Medulla oblongata (tissue), 1 donor: ENCODE measurements around the gene APOE.
"Not testable (repeated sequence)": the region's sequence is repeated elsewhere in the genome, so short reads cannot be mapped to it uniquely, and the experiment has no call there.

Experiments used
- DNase-seq: peaks from one replicate; pipeline ENCODE4 v3.0.0-alpha.2; 2015; ENCODE audit errors: extremely low spot score

APOE gene

GRCh38 chr19:44905437-44906160, at the start of gene APOE:
Gene APOE, plus strand, starts transcription at chr19:44905796. Its CDS starts 829 bp downstream, at chr19:44906625.
- DNase-seq = peak; percentile 88

GRCh38 chr19:44856421-44857083, 49.0 kb upstream of the APOE start:
- DNase-seq = peak; percentile 61

GRCh38 chr19:44857837-44858236, 47.8 kb upstream of the APOE start:
- no peak for DNase-seq

- DNase-seq = not testable (repeated sequence)
Measured at GRCh38 chr19:44861576-44861975, 44.0 kb upstream of the APOE start.

- DNase-seq = no peak
Measured at GRCh38 chr19:44863990-44864389, 41.6 kb upstream of the APOE start.

GRCh38 chr19:44865196-44865767, 40.3 kb upstream of the APOE start:
- peak; percentile 25 for DNase-seq

- DNase-seq = no peak
Measured at GRCh38 chr19:44866664-44867063, 38.9 kb upstream of the APOE start.

GRCh38 chr19:44867578-44867977, 38.0 kb upstream of the APOE start:
- no peak for DNase-seq

- peak; percentile 40 for DNase-seq
Measured at GRCh38 chr19:44869733-44870470, 35.7 kb upstream of the APOE start.

- DNase-seq = no peak
Measured at GRCh38 chr19:44871809-44872208, 33.8 kb upstream of the APOE start.

- no peak for DNase-seq
Measured at GRCh38 chr19:44872661-44873060, 32.9 kb upstream of the APOE start.

- DNase-seq = no peak
Measured at GRCh38 chr19:44874317-44874716, 31.3 kb upstream of the APOE start.

GRCh38 chr19:44875666-44876451, 29.7 kb upstream of the APOE start:
- DNase-seq = no peak

GRCh38 chr19:44876930-44877535, 28.6 kb upstream of the APOE start:
- DNase-seq = no peak

- DNase-seq = no peak
Measured at GRCh38 chr19:44878120-44878865, 27.3 kb upstream of the APOE start.

GRCh38 chr19:44879309-44880065, 26.1 kb upstream of the APOE start:
- DNase-seq = no peak

- no peak for DNase-seq
Measured at GRCh38 chr19:44882063-44882462, 23.5 kb upstream of the APOE start.

- DNase-seq = not testable (repeated sequence)
Measured at GRCh38 chr19:44882619-44883397, 22.8 kb upstream of the APOE start.

- no peak for DNase-seq
Measured at GRCh38 chr19:44883922-44884321, 21.7 kb upstream of the APOE start.
